Nephron (organoid): Measurements from ENCODE around the gene KRT80.

Experiments
- H3K27ac Mint-ChIP-seq, 3 experiments: 2 replicates each; pipeline ENCODE4 v1.8.0; 2020; ENCODE audit warnings: mixed read lengths in 3 of 3, mild to moderate bottlenecking in 2 of 3, moderate library complexity in 1 of 3
- H3K27me3 Mint-ChIP-seq: 2 replicates; pipeline ENCODE4 v1.8.0; 2021; ENCODE audit warnings: low read depth, mild to moderate bottlenecking, moderate library complexity, mixed read lengths
- H3K36me3 Mint-ChIP-seq: 2 replicates; pipeline ENCODE4 v1.8.0; 2020; ENCODE audit warnings: low read depth, mixed read lengths
- H3K4me1 Mint-ChIP-seq: 2 replicates; pipeline ENCODE4 v1.8.0; 2020; ENCODE audit warnings: mixed read lengths
- H3K4me3 Mint-ChIP-seq, 3 experiments: 2 replicates each; pipeline ENCODE4 v1.8.0; 2020; ENCODE audit warnings: mild to moderate bottlenecking in 3 of 3, mixed read lengths in 3 of 3, moderate library complexity in 2 of 3
- H3K9me3 Mint-ChIP-seq: 2 replicates; pipeline ENCODE4 v1.8.0; 2020; ENCODE audit warnings: mixed read lengths
- TF ChIP-seq, protein P1 (sequence below), 3 experiments: fragments of 200-600 bp; sonication (generic); IDR thresholded peaks; one replicate each; pipeline ENCODE4 v1.5.0; 2021; ENCODE audit warnings: antibody characterized with exemption in 3 of 3; ENCODE audit not compliant: unreplicated experiment in 3 of 3

The KRT80 gene

DNA sequence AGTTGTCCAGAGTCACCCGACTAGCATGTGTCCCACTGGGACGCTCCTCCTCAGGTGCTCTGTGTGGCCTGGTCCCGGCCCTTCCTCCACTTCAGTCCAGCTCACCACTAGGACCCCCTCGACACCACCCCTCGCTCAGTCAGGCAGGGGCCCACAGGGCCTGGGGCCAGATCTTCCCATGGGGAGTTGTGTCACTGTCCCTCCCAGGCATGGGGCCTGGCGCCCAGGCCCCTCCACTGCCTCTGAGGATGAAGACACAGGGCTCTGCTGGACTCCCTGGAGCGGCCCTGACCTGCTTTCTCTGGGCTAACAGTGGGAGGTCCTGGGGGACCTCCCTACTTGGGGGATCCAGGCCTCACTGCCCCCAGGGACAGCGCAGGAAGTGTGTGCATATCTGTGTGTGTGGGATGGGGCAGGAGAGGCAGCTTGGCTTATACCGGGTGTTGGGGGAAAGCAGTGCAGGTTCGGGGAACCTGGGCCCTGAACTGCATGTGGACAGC is 43.8 kb downstream of the KRT80 start:
- H3K9me3 Mint-ChIP-seq: no peaks in the 10 kb centered on the region
- peaks cover 21% of the 10 kb centered on the region for H3K4me1 Mint-ChIP-seq
- H3K4me3 Mint-ChIP-seq: no peak overlapping the region
- peak overlapping the region in 1 of 3 experiments; percentile 41 for H3K27ac Mint-ChIP-seq
- TF ChIP-seq, protein P1, sequence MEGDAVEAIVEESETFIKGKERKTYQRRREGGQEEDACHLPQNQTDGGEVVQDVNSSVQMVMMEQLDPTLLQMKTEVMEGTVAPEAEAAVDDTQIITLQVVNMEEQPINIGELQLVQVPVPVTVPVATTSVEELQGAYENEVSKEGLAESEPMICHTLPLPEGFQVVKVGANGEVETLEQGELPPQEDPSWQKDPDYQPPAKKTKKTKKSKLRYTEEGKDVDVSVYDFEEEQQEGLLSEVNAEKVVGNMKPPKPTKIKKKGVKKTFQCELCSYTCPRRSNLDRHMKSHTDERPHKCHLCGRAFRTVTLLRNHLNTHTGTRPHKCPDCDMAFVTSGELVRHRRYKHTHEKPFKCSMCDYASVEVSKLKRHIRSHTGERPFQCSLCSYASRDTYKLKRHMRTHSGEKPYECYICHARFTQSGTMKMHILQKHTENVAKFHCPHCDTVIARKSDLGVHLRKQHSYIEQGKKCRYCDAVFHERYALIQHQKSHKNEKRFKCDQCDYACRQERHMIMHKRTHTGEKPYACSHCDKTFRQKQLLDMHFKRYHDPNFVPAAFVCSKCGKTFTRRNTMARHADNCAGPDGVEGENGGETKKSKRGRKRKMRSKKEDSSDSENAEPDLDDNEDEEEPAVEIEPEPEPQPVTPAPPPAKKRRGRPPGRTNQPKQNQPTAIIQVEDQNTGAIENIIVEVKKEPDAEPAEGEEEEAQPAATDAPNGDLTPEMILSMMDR (IDR thresholded peaks at IDR 0.05; ENCODE audit: unreplicated experiment in 3 of 3): no peak
- no peaks in the 10 kb centered on the region for H3K36me3 Mint-ChIP-seq
- peaks cover 16% of the 10 kb centered on the region for H3K27me3 Mint-ChIP-seq

DNA sequence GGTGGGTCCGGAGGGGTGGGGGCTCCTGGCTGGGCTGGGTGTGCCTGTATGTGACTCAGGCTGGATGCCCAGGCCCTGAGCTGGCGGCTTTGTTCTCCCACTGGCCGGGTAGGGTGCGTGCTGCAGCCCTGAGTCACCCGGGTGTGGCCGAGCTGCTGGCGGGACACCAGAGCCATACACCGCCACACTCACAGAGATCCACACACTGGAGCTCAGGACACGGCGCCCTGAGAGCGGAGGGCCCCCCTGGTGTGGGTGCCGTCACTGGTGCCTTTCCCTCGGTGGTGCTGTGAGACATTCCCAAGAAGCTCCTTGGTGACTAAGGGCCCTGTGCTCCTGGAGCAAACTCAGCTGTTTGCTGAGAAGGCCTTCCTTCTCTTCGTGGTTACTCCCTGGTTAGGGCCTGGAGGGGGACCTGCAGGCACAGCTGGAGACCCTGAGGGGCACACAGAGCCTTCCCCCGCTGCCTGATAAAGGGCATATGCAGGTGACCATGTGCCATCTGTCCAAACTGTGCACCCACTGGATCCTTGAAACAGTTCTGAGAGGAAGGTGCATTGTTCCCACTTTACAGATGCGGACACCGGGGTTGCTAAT is 44.3 kb downstream of the KRT80 start:
- no peaks in the 10 kb centered on the region for H3K9me3 Mint-ChIP-seq
- TF ChIP-seq, protein P1 (IDR thresholded peaks at IDR 0.05; ENCODE audit: unreplicated experiment in 3 of 3): no peak
- H3K36me3 Mint-ChIP-seq: no peaks in the 10 kb centered on the region
- H3K27me3 Mint-ChIP-seq: peaks cover 14% of the 10 kb centered on the region
- H3K4me1 Mint-ChIP-seq: peaks cover 22% of the 10 kb centered on the region
- no peak overlapping the region for H3K27ac Mint-ChIP-seq
- no peak overlapping the region for H3K4me3 Mint-ChIP-seq

GRCh38 chr12:52146822-52147366 is 44.9 kb downstream of the KRT80 start:
- Mint-ChIP-seq H3K4me1 (peaks cover 22% of the 10 kb centered on the region), H3K27ac (no peak overlapping the region), H3K4me3 (no peak overlapping the region), H3K27me3 (peaks cover 13% of the 10 kb centered on the region), H3K36me3 (no peaks in the 10 kb centered on the region), H3K9me3 (no peaks in the 10 kb centered on the region)
- TF ChIP-seq, protein P1 (IDR thresholded peaks at IDR 0.05; ENCODE audit: unreplicated experiment in 3 of 3): no peak

GRCh38 chr12:52146089-52146821 is 45.6 kb downstream of the KRT80 start:
- no peak overlapping the region for H3K4me3 Mint-ChIP-seq
- peaks cover 12% of the 10 kb centered on the region for H3K27me3 Mint-ChIP-seq
- H3K9me3 Mint-ChIP-seq: no peaks in the 10 kb centered on the region
- H3K27ac Mint-ChIP-seq: peak overlapping the region in 2 of 3 experiments; percentile 52 to 64
- peaks cover 22% of the 10 kb centered on the region for H3K4me1 Mint-ChIP-seq
- TF ChIP-seq, protein P1 (IDR thresholded peaks at IDR 0.05; ENCODE audit: unreplicated experiment in 3 of 3): no peak
- no peaks in the 10 kb centered on the region for H3K36me3 Mint-ChIP-seq

GRCh38 chr12:52145228-52146088 is 46.4 kb downstream of the KRT80 start:
- H3K9me3 Mint-ChIP-seq: no peaks in the 10 kb centered on the region
- H3K36me3 Mint-ChIP-seq: no peaks in the 10 kb centered on the region
- TF ChIP-seq, protein P1 (IDR thresholded peaks at IDR 0.05; ENCODE audit: unreplicated experiment in 3 of 3): no peak
- peak overlapping the region; percentile 52 to 64 (median 61) for H3K27ac Mint-ChIP-seq
- H3K4me1 Mint-ChIP-seq: peaks cover 21% of the 10 kb centered on the region
- peaks cover 8% of the 10 kb centered on the region for H3K27me3 Mint-ChIP-seq
- no peak overlapping the region for H3K4me3 Mint-ChIP-seq
